Measurements from ENCODE around the gene CPEB4. TPM values are rescaled to one million over a fixed set of nuclear protein-coding genes. Genes with fewer than 3 reads are reported as not detected.

Gene CPEB4
- total and polyA plus RNA-seq, 9 of the 15 experiments (the other 6 are each of a cell fraction or from before 2014, with no cell fraction given) = 7.4 to 21.3 (median 12.4) TPM

DNA sequence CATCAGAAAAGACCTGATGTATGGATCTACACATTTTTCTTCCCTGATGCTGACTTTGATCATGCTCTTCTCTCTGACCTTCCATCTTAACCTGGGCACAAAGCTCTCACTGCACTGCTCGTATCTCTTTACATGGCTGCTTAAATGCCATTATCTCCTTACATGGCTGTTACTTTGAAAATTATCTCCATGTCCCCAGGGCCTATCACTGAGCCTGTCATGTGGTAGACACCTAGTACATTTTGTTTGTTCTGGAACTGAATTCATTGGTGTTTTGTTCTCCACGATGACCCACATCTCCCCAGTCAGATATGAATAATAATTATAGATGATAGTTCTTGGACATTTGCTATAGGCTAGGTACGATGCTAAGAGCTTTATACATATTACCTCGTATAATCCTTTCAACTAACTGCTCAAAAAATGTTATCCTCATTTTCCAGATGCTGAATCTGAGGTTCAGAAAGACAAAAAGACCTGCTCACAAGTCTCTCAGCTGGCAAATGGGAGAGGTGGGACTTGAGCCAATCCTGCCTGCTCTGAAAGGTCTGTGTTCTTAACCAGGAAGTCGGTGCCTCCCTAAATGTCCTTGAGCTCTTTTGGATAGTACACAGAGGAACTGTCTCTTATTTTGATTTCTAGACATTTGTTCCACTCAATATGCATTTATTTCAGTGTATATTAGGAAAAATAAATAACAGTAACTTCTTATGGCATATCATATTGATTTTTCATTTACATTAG, 9.8 kb upstream of the CPEB4 start (continued):
- TF ChIP-seq, protein P1, sequence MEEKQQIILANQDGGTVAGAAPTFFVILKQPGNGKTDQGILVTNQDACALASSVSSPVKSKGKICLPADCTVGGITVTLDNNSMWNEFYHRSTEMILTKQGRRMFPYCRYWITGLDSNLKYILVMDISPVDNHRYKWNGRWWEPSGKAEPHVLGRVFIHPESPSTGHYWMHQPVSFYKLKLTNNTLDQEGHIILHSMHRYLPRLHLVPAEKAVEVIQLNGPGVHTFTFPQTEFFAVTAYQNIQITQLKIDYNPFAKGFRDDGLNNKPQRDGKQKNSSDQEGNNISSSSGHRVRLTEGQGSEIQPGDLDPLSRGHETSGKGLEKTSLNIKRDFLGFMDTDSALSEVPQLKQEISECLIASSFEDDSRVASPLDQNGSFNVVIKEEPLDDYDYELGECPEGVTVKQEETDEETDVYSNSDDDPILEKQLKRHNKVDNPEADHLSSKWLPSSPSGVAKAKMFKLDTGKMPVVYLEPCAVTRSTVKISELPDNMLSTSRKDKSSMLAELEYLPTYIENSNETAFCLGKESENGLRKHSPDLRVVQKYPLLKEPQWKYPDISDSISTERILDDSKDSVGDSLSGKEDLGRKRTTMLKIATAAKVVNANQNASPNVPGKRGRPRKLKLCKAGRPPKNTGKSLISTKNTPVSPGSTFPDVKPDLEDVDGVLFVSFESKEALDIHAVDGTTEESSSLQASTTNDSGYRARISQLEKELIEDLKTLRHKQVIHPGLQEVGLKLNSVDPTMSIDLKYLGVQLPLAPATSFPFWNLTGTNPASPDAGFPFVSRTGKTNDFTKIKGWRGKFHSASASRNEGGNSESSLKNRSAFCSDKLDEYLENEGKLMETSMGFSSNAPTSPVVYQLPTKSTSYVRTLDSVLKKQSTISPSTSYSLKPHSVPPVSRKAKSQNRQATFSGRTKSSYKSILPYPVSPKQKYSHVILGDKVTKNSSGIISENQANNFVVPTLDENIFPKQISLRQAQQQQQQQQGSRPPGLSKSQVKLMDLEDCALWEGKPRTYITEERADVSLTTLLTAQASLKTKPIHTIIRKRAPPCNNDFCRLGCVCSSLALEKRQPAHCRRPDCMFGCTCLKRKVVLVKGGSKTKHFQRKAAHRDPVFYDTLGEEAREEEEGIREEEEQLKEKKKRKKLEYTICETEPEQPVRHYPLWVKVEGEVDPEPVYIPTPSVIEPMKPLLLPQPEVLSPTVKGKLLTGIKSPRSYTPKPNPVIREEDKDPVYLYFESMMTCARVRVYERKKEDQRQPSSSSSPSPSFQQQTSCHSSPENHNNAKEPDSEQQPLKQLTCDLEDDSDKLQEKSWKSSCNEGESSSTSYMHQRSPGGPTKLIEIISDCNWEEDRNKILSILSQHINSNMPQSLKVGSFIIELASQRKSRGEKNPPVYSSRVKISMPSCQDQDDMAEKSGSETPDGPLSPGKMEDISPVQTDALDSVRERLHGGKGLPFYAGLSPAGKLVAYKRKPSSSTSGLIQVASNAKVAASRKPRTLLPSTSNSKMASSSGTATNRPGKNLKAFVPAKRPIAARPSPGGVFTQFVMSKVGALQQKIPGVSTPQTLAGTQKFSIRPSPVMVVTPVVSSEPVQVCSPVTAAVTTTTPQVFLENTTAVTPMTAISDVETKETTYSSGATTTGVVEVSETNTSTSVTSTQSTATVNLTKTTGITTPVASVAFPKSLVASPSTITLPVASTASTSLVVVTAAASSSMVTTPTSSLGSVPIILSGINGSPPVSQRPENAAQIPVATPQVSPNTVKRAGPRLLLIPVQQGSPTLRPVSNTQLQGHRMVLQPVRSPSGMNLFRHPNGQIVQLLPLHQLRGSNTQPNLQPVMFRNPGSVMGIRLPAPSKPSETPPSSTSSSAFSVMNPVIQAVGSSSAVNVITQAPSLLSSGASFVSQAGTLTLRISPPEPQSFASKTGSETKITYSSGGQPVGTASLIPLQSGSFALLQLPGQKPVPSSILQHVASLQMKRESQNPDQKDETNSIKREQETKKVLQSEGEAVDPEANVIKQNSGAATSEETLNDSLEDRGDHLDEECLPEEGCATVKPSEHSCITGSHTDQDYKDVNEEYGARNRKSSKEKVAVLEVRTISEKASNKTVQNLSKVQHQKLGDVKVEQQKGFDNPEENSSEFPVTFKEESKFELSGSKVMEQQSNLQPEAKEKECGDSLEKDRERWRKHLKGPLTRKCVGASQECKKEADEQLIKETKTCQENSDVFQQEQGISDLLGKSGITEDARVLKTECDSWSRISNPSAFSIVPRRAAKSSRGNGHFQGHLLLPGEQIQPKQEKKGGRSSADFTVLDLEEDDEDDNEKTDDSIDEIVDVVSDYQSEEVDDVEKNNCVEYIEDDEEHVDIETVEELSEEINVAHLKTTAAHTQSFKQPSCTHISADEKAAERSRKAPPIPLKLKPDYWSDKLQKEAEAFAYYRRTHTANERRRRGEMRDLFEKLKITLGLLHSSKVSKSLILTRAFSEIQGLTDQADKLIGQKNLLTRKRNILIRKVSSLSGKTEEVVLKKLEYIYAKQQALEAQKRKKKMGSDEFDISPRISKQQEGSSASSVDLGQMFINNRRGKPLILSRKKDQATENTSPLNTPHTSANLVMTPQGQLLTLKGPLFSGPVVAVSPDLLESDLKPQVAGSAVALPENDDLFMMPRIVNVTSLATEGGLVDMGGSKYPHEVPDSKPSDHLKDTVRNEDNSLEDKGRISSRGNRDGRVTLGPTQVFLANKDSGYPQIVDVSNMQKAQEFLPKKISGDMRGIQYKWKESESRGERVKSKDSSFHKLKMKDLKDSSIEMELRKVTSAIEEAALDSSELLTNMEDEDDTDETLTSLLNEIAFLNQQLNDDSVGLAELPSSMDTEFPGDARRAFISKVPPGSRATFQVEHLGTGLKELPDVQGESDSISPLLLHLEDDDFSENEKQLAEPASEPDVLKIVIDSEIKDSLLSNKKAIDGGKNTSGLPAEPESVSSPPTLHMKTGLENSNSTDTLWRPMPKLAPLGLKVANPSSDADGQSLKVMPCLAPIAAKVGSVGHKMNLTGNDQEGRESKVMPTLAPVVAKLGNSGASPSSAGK (IDR thresholded peaks at IDR 0.05) = no peak
- TF ChIP-seq NFIC (IDR thresholded peaks at IDR 0.05) (peak; percentile 31), L3MBTL2 (IDR thresholded peaks at IDR 0.05) (no peak; the same call in 1 of the 2 replicates), ARHGAP35 (IDR thresholded peaks at IDR 0.05; ENCODE audit: partially characterized antibody) (no peak), HNRNPH1 (optimal IDR thresholded peaks at IDR 0.05; ENCODE audit: low read depth, low read length) (no peak), ELF1 (tag; IDR thresholded peaks at IDR 0.05) (peak; percentile 67), CBFA2T3 (IDR thresholded peaks at IDR 0.05) (peak; percentile 86), SAP30 (IDR thresholded peaks at IDR 0.05; ENCODE audit: borderline replicate concordance, insufficient read depth, low read depth, low read length, poor library complexity, severe bottlenecking) (no peak), ZNF217 (CRISPR knock-in tag; IDR thresholded peaks at IDR 0.05) (no peak), EP400 (IDR thresholded peaks at IDR 0.05) (no peak)
- TF ChIP-seq, protein P2, sequence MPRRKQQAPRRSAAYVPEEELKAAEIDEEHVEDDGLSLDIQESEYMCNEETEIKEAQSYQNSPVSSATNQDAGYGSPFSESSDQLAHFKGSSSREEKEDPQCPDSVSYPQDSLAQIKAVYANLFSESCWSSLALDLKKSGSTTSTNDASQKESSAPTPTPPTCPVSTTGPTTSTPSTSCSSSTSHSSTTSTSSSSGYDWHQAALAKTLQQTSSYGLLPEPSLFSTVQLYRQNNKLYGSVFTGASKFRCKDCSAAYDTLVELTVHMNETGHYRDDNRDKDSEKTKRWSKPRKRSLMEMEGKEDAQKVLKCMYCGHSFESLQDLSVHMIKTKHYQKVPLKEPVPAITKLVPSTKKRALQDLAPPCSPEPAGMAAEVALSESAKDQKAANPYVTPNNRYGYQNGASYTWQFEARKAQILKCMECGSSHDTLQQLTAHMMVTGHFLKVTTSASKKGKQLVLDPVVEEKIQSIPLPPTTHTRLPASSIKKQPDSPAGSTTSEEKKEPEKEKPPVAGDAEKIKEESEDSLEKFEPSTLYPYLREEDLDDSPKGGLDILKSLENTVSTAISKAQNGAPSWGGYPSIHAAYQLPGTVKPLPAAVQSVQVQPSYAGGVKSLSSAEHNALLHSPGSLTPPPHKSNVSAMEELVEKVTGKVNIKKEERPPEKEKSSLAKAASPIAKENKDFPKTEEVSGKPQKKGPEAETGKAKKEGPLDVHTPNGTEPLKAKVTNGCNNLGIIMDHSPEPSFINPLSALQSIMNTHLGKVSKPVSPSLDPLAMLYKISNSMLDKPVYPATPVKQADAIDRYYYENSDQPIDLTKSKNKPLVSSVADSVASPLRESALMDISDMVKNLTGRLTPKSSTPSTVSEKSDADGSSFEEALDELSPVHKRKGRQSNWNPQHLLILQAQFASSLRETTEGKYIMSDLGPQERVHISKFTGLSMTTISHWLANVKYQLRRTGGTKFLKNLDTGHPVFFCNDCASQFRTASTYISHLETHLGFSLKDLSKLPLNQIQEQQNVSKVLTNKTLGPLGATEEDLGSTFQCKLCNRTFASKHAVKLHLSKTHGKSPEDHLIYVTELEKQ (CRISPR knock-in tag; IDR thresholded peaks at IDR 0.05) = no peak
- TF ChIP-seq, protein P3, sequence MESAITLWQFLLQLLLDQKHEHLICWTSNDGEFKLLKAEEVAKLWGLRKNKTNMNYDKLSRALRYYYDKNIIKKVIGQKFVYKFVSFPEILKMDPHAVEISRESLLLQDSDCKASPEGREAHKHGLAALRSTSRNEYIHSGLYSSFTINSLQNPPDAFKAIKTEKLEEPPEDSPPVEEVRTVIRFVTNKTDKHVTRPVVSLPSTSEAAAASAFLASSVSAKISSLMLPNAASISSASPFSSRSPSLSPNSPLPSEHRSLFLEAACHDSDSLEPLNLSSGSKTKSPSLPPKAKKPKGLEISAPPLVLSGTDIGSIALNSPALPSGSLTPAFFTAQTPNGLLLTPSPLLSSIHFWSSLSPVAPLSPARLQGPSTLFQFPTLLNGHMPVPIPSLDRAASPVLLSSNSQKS (CRISPR knock-in tag; IDR thresholded peaks at IDR 0.05) = no peak
